DMS 273 (cell line): ENCODE results near the gene KIF6.
"Not testable (repeated sequence)": the region's sequence is repeated elsewhere in the genome, so short reads cannot be mapped to it uniquely, and the experiment has no call there.

ENCODE experiments used
- DNase-seq: peaks from one replicate; lab custom pipeline; 2025; ENCODE audit not compliant: unreplicated experiment; lab: John Stamatoyannopoulos, UW

The KIF6 gene

GRCh38 chr6:39508515-39508914 lies 216.7 kb downstream of the KIF6 start:
- DNase-seq = no peak

GRCh38 chr6:39507331-39507998 lies 217.7 kb downstream of the KIF6 start:
- no peak for DNase-seq

- not testable (repeated sequence) for DNase-seq
Measured at GRCh38 chr6:39502362-39502955, 222.7 kb downstream of the KIF6 start.

- DNase-seq = no peak
Measured at GRCh38 chr6:39499053-39499452, 226.2 kb downstream of the KIF6 start.

GRCh38 chr6:39498096-39498495 lies 227.1 kb downstream of the KIF6 start:
- DNase-seq = no peak

GRCh38 chr6:39496915-39497314 lies 228.3 kb downstream of the KIF6 start:
- no peak for DNase-seq

- no peak for DNase-seq
Measured at GRCh38 chr6:39496456-39496855, 228.8 kb downstream of the KIF6 start.

- DNase-seq = no peak
Measured at GRCh38 chr6:39495640-39496039, 229.6 kb downstream of the KIF6 start.

- DNase-seq = no peak
Measured at GRCh38 chr6:39494998-39495397, 230.2 kb downstream of the KIF6 start.

- no peak for DNase-seq
Measured at GRCh38 chr6:39493777-39494176, 231.4 kb downstream of the KIF6 start.

- no peak for DNase-seq
Measured at GRCh38 chr6:39493174-39493573, 232.0 kb downstream of the KIF6 start.

GRCh38 chr6:39490108-39490507 lies 235.1 kb downstream of the KIF6 start:
- no peak for DNase-seq

GRCh38 chr6:39488255-39488879 lies 236.8 kb downstream of the KIF6 start:
- DNase-seq = no peak

GRCh38 chr6:39484276-39484675 lies 240.9 kb downstream of the KIF6 start:
- DNase-seq = no peak

GRCh38 chr6:39479819-39480218 lies 245.4 kb downstream of the KIF6 start:
- DNase-seq = not testable (repeated sequence)

- DNase-seq = no peak
Measured at GRCh38 chr6:39476670-39477069, 248.5 kb downstream of the KIF6 start.

- no peak for DNase-seq
Measured at GRCh38 chr6:39476151-39476550, 249.1 kb downstream of the KIF6 start.

GRCh38 chr6:39471954-39472659 lies 253.1 kb downstream of the KIF6 start:
- no peak for DNase-seq

GRCh38 chr6:39470506-39470905 lies 254.7 kb downstream of the KIF6 start:
- no peak for DNase-seq

- no peak for DNase-seq
Measured at GRCh38 chr6:39468385-39468784, 256.8 kb downstream of the KIF6 start.

GRCh38 chr6:39466631-39467030 lies 258.6 kb downstream of the KIF6 start:
- no peak for DNase-seq

- no peak for DNase-seq
Measured at GRCh38 chr6:39465539-39465938, 259.7 kb downstream of the KIF6 start.
